C4-2B (cell line): ENCODE data around the gene KRT14.

Experiments
- CTCF ChIP-seq: fragments of 450-650 bp; conservative IDR thresholded peaks from 2 replicates; pipeline ENCODE4 v1.5.1; 2017; ENCODE audit warnings: mild to moderate bottlenecking
- ZFX ChIP-seq: fragments of 450-650 bp; IDR thresholded peaks from 2 replicates; pipeline ENCODE4 v1.6.1; 2017

DNA sequence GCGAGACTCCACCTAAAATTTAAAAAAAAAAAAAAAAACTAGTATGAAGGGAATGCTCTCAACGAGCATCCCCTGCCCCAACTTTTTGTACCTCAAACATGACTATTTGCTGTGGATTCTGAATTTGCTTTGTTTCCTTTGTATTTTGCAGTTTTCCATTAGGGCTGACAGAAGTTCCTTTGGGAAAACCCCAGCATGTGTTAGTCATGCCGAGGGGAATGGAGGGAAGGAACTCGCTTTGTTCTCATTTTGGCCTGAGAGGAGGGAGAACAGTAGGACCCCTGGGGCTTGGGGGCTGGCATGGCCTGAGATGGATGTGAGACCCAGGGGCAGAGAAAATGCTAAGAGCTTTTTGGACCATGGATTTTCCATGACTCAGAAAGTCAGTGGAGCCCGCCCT, 35.3 kb downstream of the KRT14 start:
- TF ChIP-seq CTCF (no peak), ZFX (no peak)
